Measurements from ENCODE around the gene LIX1. TPM values are rescaled to one million over a fixed set of nuclear protein-coding genes. Genes with fewer than 3 reads are reported as not detected.
A peak's percentile ranks its signal among the peaks of the same experiment; 100 is the strongest.

LIX1 gene
- total RNA-seq, 2 experiments from 2014 or later, result not detected

DNA sequence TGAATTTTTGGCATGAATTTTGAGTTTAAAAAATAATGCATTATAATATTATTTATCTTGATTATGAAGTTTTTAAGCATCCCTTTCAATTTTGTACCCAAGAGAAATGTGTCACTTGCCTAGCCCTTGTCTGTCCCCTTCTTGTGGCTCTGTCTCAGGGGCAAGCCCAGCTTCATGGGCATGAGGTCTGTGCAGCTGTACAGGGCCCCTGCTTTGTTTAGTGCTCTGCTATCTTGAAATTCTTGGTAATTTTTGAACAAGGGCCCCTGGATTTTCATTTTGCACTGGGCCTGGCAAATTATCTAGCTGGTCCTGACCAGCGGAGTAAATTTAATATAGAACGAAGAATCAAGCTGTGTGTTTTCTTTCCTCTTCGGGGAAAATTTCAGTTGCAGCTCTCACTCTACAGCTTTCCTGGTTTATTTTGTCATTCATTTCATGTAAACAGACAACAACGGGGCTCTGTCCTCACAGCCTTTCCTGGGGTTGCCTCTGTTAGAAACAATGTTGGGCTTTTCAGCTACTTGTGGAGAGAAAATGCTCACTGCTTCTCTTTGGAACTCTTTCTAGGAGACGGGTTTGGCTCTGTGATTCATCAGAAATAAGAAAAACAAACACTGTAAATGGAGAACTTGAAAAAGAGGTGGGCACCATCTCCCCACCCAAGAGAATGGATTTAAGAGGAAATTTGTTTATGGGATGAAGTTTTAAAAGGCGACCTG, 41.1 kb downstream of the LIX1 start:
- ChIA-PET CTCF (interaction anchor here (1.4 to 1.6 kb wide), 3 partner anchors 24 to 60 kb away, joined by 3 to 5 read pairs (median 5); partner anchors contain the start of gene LIX1), POLR2A (interaction anchor here (0.7 kb wide), 1 partner anchor 1527 kb away, joined by 3 read pairs; no protein-coding TSS in a partner anchor)
- H3K9me3 Mint-ChIP-seq (ENCODE audit: insufficient read depth), result no peaks in the 10 kb centered on the region

DNA sequence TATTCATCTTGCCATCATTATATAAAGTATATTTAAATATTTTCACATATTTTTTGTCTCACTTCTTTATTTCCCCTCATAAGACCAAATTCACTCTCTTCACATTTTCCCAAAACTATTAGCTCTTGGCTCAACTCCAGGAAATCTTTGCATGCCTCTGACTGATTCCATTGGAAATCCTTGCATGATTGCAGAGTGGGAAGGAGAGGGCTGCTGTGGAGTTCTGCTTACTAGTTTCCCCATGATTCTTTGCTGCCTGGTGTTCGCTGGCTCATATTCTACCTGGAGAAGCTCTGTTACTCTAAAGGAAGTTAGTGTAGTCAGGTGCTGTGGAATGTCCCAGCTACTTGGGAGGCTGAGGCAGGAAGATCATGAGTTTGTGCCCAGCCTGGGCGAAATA, 41.9 kb downstream of the LIX1 start:
- DNase-seq (no peak), ATAC-seq (no peak)
- no peak overlapping the region for H3K27ac Mint-ChIP-seq
- POLR2A ChIA-PET, result no interaction called here
- CTCF ChIA-PET, result interaction anchor here (1.4 to 1.6 kb wide), 3 partner anchors 25 to 61 kb away, joined by 3 to 5 read pairs (median 5); partner anchors contain the start of gene LIX1
- H3K27me3 Mint-ChIP-seq (ENCODE audit: low read depth), result peaks cover 16% of the 10 kb centered on the region
- H3K9me3 Mint-ChIP-seq (ENCODE audit: insufficient read depth), result no peaks in the 10 kb centered on the region
- no peaks in the 10 kb centered on the region for H3K36me3 Mint-ChIP-seq (ENCODE audit: low read depth)
- peaks cover 9% of the 10 kb centered on the region for H3K4me1 Mint-ChIP-seq (ENCODE audit: low read depth)
- no peak overlapping the region for H3K4me3 Mint-ChIP-seq

More for the DNA sequence above, 41.1 kb downstream of the LIX1 start:
- no peak for DNase-seq
- no peak overlapping the region for H3K4me3 Mint-ChIP-seq
- ATAC-seq, result no peak
- no peaks in the 10 kb centered on the region for H3K36me3 Mint-ChIP-seq (ENCODE audit: low read depth)
- no peak overlapping the region for H3K27ac Mint-ChIP-seq
- peaks cover 16% of the 10 kb centered on the region for H3K27me3 Mint-ChIP-seq (ENCODE audit: low read depth)
- peaks cover under 1% of the 10 kb centered on the region for H3K4me1 Mint-ChIP-seq (ENCODE audit: low read depth)

DNA sequence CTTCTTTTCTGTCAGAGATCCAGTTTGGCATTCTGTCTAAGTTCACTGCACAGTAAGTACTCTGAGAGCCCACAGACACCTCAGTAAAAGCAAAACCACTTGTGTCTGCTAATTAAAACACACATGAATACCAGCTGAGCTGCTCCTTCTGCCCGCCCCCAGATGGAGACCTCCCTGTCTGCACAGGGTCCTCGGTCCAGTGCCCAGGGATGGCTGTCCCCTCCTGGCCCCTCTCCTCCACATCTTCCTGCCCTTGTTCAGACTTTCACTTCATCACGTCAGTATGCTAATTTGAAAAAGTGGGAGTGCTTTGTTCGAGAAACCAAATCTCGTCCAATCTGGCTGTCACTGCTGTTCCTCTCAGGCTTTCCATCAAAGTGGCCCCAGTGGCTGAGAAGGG, 43.5 kb downstream of the LIX1 start:
- H3K4me1 Mint-ChIP-seq (ENCODE audit: low read depth), result peaks cover 21% of the 10 kb centered on the region
- H3K9me3 Mint-ChIP-seq (ENCODE audit: insufficient read depth), result no peaks in the 10 kb centered on the region
- peaks cover 3% of the 10 kb centered on the region for H3K36me3 Mint-ChIP-seq (ENCODE audit: low read depth)
- no peak overlapping the region for H3K4me3 Mint-ChIP-seq
- no peak overlapping the region for H3K27ac Mint-ChIP-seq
- no peak for DNase-seq
- ChIA-PET POLR2A (no interaction called here), CTCF (interaction anchor here (1.5 to 1.8 kb wide), 2 partner anchors 15 to 230 kb away, joined by 3 to 4 read pairs; no protein-coding TSS in a partner anchor)
- peaks cover 13% of the 10 kb centered on the region for H3K27me3 Mint-ChIP-seq (ENCODE audit: low read depth)
- ATAC-seq, result no peak

DNA sequence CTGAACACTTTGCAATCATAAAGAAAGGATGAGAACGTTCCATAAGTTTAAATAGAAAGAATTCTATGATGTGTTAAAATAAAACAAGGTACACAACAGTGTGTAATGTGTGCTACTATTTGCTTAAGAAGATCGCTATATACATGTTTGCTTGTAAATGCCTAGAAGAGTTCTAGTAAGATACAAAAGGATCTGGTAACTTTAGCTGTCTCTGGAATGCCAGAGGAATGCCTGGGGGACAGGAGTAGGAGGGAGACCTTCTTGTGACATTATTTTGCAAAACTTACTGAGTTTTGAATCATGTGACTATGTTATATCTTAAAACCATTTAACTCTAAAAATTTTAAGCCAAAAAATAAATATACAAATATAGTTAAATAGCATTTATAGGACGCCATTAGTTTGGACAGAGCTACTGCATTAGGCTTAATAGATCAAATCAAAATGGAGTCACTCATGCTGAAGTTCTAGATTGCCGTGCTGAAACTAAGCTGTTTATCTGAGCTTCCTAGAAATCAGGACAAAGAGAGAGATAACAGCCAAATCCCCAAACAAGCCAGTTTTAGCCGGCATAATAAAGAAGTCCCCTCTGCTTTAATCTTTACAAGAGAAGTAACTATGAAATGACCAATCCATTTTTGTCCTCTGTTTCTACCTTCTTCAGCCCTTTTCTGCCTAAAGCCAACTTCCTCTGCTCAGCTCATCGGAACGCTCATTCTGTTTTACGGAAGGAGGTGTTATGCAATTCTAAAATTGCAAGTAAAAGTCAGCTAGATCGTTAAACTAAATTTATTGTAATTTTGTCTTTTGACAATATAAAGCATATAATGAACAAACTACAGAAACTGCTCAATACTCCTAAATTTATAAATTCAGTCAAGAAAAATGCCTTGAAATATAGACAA, 44.8 kb downstream of the LIX1 start:
- ChIA-PET CTCF (interaction anchor here (0.8 to 1.8 kb wide), 4 partner anchors 14 to 229 kb away, joined by 3 to 4 read pairs (median 3); no protein-coding TSS in a partner anchor), POLR2A (no interaction called here)
- H3K27ac Mint-ChIP-seq, result no peak overlapping the region
- no peak overlapping the region for H3K4me3 Mint-ChIP-seq
- no peak for DNase-seq
- peaks cover 3% of the 10 kb centered on the region for H3K36me3 Mint-ChIP-seq (ENCODE audit: low read depth)
- H3K9me3 Mint-ChIP-seq (ENCODE audit: insufficient read depth), result no peaks in the 10 kb centered on the region
- H3K27me3 Mint-ChIP-seq (ENCODE audit: low read depth), result peaks cover 13% of the 10 kb centered on the region
- peaks cover 21% of the 10 kb centered on the region for H3K4me1 Mint-ChIP-seq (ENCODE audit: low read depth)
- no peak for ATAC-seq

DNA sequence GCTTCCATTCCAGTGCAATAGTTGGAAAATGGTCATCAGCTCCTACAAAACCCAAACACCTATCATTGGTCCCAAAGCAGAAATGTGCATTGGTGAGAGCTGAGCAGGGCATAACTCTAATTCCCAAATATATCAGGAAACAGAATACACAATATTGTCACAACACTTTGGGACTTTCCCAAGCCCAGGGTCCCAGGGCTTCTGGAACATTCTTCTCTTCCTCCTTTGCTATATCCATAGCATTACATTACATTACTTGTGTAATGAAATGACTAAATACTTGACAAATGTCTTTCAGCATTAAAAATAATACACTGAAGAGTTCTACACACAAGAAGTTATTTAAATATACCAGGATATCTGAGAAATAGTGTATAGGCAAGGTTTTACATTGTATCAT, 45.6 kb downstream of the LIX1 start:
- H3K27ac Mint-ChIP-seq, result no peak overlapping the region
- POLR2A ChIA-PET, result no interaction called here
- no peak for DNase-seq

DNA sequence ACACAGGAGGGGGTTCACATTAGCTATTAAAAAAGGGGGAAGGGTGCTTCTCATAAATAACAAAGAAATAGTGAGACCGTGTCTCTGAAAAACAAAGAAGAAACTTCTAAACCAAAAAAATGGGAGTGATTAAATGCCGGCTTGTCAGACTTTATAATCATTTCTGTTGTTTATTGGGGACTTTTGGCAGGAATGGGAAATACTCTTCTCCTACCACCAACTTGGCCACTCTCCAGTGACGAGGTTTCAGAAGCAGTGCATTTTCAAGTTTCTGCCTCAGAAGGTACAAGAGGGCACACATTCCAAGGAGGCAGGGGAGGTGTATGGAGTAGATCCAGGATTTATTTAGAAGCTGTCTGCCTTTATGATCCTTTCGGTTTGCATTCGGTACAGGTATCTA, 46.2 kb downstream of the LIX1 start:
- Mint-ChIP-seq H3K4me3 (no peak overlapping the region), H3K4me1 (ENCODE audit: low read depth) (peaks cover 21% of the 10 kb centered on the region), H3K27ac (no peak overlapping the region), H3K36me3 (ENCODE audit: low read depth) (peaks cover 3% of the 10 kb centered on the region), H3K27me3 (ENCODE audit: low read depth) (peaks cover 19% of the 10 kb centered on the region), H3K9me3 (ENCODE audit: insufficient read depth) (no peaks in the 10 kb centered on the region)
- ChIA-PET CTCF (interaction anchor here (1.1 to 1.5 kb wide), 2 partner anchors 9 to 65 kb away, joined by 3 read pairs; no protein-coding TSS in a partner anchor), POLR2A (no interaction called here)
- no peak for DNase-seq
- no peak for ATAC-seq

More for the DNA sequence above, 45.6 kb downstream of the LIX1 start:
- no peak for ATAC-seq
- H3K36me3 Mint-ChIP-seq (ENCODE audit: low read depth), result peaks cover 3% of the 10 kb centered on the region
- no peak overlapping the region for H3K4me3 Mint-ChIP-seq
- H3K9me3 Mint-ChIP-seq (ENCODE audit: insufficient read depth), result no peaks in the 10 kb centered on the region
- peaks cover 21% of the 10 kb centered on the region for H3K4me1 Mint-ChIP-seq (ENCODE audit: low read depth)
- CTCF ChIA-PET, result interaction anchor here (1.1 to 1.5 kb wide), 2 partner anchors 9 to 65 kb away, joined by 3 read pairs; no protein-coding TSS in a partner anchor
- peaks cover 18% of the 10 kb centered on the region for H3K27me3 Mint-ChIP-seq (ENCODE audit: low read depth)

DNA sequence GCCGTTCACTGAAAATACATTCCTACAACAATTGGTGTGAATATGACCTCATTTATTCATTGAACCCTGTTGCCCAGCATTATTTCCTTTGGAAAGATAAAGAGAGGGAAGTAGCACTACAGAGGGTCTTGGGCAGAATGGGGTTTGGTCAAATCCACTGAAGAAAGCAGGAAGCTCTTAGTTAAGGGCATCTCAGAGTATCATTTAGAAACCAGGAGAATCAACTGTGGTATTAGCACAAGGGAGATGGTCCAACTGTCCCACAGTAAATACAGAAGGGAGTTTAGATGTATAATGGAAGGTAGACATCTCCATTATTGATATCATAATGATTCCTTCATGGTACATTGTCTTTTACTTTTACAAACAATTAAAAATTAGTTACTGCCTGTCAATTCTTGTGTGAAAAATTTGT, 47.1 kb downstream of the LIX1 start:
- peaks cover 18% of the 10 kb centered on the region for H3K27me3 Mint-ChIP-seq (ENCODE audit: low read depth)
- no peaks in the 10 kb centered on the region for H3K9me3 Mint-ChIP-seq (ENCODE audit: insufficient read depth)
- H3K27ac Mint-ChIP-seq, result peak overlapping the region; percentile 68
- peaks cover 3% of the 10 kb centered on the region for H3K36me3 Mint-ChIP-seq (ENCODE audit: low read depth)
- H3K4me3 Mint-ChIP-seq, result peak overlapping the region; percentile 29
- ChIA-PET POLR2A (no interaction called here), CTCF (interaction anchor here (0.7 to 1.4 kb wide), 4 partner anchors 44 to 343 kb away, joined by 3 to 8 read pairs (median 4); no protein-coding TSS in a partner anchor)
- no peak for ATAC-seq
- DNase-seq, result no peak
- H3K4me1 Mint-ChIP-seq (ENCODE audit: low read depth), result peaks cover 21% of the 10 kb centered on the region

DNA sequence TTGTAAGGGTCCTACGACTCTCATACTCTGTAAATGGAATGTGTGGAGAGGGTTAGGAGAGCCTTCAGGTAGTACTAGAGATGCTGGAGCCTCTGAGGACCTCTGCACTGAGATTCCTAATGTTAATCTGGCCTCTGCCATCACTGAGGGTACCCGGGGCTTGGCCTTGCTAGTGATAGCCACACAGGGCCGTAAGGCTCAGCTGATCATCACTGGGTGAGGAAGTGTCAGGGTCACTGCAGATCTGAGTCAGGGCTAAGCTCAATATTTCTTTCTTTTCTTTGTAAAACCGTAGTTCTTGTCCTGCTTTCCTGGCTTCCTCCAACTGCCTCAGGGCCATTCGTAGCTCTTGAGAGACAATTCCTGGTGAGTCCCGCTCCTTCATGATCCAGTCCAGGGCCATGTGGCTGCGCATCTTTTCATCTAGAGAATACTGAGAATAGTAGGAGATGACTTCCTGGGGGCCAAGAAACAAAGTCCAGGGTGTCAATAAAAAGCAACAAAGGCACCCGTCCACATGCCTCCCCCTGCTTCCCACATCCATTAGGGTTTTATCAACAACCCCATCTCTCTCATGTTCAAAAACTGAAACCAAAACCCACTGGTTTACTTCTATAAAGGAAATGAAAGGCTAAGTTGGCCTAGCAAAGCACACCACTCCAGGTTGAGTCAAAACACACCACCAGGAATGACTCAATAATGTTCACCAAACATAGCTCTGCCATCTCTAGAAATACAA, 47.7 kb downstream of the LIX1 start:
- POLR2A ChIA-PET, result no interaction called here
- DNase-seq (peak; percentile 57), ATAC-seq (peak; percentile 93)
- Mint-ChIP-seq H3K36me3 (ENCODE audit: low read depth) (peaks cover 3% of the 10 kb centered on the region), H3K4me3 (peak overlapping the region; percentile 29), H3K27ac (peak overlapping the region; percentile 68), H3K9me3 (ENCODE audit: insufficient read depth) (no peaks in the 10 kb centered on the region), H3K27me3 (ENCODE audit: low read depth) (peaks cover 18% of the 10 kb centered on the region), H3K4me1 (ENCODE audit: low read depth) (peaks cover 21% of the 10 kb centered on the region)
- CTCF ChIA-PET, result interaction anchor here (0.7 to 1.4 kb wide), 5 partner anchors 45 to 342 kb away, joined by 3 to 8 read pairs (median 4); partner anchors contain the start of gene LIX1

DNA sequence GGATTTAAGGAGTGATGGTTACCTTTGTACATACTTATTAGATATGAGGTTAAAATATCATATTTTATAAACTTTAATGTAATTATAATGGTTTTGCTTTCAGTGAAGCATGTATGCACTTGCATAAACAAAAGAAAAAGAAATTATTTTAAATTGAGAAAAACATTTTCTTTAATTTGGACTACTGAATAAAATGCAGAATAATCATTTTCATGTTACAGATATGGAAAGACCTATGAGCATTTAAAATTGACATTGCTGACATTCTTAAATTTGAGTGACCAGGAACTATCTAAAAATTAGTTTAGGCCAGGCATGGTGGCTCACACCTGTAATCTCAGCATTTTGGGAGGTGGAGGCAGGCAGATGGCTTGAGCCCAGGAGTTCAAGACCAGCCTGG, 49.2 kb downstream of the LIX1 start:
- CTCF ChIA-PET, result no interaction called here
- Mint-ChIP-seq H3K4me3 (no peak overlapping the region), H3K27me3 (ENCODE audit: low read depth) (peaks cover 13% of the 10 kb centered on the region), H3K4me1 (ENCODE audit: low read depth) (peaks cover 21% of the 10 kb centered on the region), H3K9me3 (ENCODE audit: insufficient read depth) (no peaks in the 10 kb centered on the region), H3K36me3 (ENCODE audit: low read depth) (peaks cover 3% of the 10 kb centered on the region), H3K27ac (no peak overlapping the region)
- DNase-seq (no peak), ATAC-seq (no peak)
- POLR2A ChIA-PET, result no interaction called here

DNA sequence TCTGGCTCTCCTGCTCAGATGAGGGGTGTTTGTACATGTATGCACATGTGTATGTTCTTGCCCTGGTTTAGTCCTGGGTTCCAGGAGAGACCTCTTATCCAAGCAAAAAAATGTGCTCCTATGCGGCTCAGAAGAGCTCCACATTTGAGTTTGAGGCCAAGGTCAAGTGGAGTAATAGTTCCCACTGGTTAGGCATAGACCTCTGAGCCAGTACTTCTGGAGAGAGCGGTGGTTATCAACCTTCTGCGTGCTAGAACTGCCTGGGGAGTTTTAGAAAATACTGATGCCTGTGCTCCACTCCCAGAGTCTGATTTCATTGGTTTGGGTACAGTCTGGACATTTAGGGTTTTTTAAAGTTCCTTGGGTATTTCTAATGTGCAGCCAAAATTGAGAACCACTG, 51.5 kb downstream of the LIX1 start:
- peaks cover 6% of the 10 kb centered on the region for H3K27me3 Mint-ChIP-seq (ENCODE audit: low read depth)
- no peak overlapping the region for H3K4me3 Mint-ChIP-seq
- H3K4me1 Mint-ChIP-seq (ENCODE audit: low read depth), result peaks cover 17% of the 10 kb centered on the region
- H3K36me3 Mint-ChIP-seq (ENCODE audit: low read depth), result peaks cover 3% of the 10 kb centered on the region
- no peak for DNase-seq
- H3K9me3 Mint-ChIP-seq (ENCODE audit: insufficient read depth), result no peaks in the 10 kb centered on the region
- ATAC-seq, result no peak
- no peak overlapping the region for H3K27ac Mint-ChIP-seq
- ChIA-PET CTCF (interaction anchor here (0.6 to 1.1 kb wide), 4 partner anchors 40 to 389 kb away, joined by 3 to 4 read pairs (median 3); partner anchors contain the start of gene LIX1), POLR2A (no interaction called here)

DNA sequence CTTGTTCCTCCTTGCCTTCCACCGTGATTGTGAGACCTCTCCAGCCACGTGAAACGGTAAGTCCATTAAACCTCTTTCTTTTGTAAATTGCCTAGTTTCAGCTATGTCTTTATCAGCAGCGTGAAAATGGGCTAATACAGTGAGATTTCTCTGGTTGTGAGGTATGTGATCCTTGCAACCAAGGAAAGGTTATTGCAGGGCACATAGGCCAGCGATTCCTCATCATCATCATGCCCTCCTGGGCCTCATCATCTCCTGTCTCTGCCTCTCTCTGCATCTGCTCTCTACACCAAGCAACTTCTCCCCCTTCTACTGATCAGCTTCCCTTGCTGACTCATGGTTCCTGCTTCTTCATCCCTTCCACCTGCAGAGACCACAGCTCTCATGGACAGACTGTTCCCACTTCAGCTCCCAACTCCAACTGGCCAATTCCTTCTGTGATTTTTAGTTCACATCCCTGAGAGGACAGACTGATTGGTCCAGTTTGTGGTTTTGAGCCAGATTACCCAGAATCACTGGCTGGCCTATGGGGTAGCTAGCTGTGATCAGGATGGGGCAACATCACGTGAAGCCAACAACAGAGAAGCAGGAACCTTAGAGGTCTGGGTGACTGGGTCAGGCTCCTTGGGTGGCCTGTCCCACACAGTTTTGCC, 53.1 kb downstream of the LIX1 start:
- ChIA-PET POLR2A (interaction anchor here (0.6 kb wide), 1 partner anchor 22 kb away, joined by 3 read pairs; no protein-coding TSS in a partner anchor), CTCF (no interaction called here)
- H3K36me3 Mint-ChIP-seq (ENCODE audit: low read depth), result peaks cover 3% of the 10 kb centered on the region
- H3K4me1 Mint-ChIP-seq (ENCODE audit: low read depth), result peaks cover under 1% of the 10 kb centered on the region
- no peak overlapping the region for H3K4me3 Mint-ChIP-seq
- DNase-seq, result no peak
- H3K27ac Mint-ChIP-seq, result no peak overlapping the region
- H3K27me3 Mint-ChIP-seq (ENCODE audit: low read depth), result peaks cover 9% of the 10 kb centered on the region
- H3K9me3 Mint-ChIP-seq (ENCODE audit: insufficient read depth), result peaks cover 3% of the 10 kb centered on the region
- ATAC-seq, result no peak
